Fibroblast of skin of abdomen (primary cell): ENCODE results near the gene PDCD7. TPM values are rescaled to one million over a fixed set of nuclear protein-coding genes. Genes with fewer than 3 reads are reported as not detected.
"Not testable (repeated sequence)": the region's sequence is repeated elsewhere in the genome, so short reads cannot be mapped to it uniquely, and the experiment has no call there.

Source experiments
- DNase-seq: peaks from one replicate; pipeline ENCODE4 v3.0.0-alpha.2; 2013
- polyA plus RNA-seq, 2 experiments: library from polyadenylated mRNA; unstranded; fragments of 120-200 nt; gene quantifications; one replicate each; pipeline ENCODE4 v1.2.1, GENCODE V29; 2013; ENCODE audit not compliant: insufficient read length in 2 of 2

PDCD7 gene
- 23.7 TPM for polyA plus RNA-seq (2013, experiment 1 of 2; ENCODE audit: insufficient read length)
- 24.8 TPM for polyA plus RNA-seq (2013, experiment 2 of 2; ENCODE audit: insufficient read length)

- peak; percentile 91 for DNase-seq
These were observed at the start of gene PDCD7 for GRCh38 chr15:65133548-65134200. TSS of gene PDCD7 (minus strand) at chr15:65133808. CDS start at chr15:65133781, 27 bp downstream.

GRCh38 chr15:65182538-65182937, 48.9 kb upstream of the PDCD7 start:
- no peak for DNase-seq

GRCh38 chr15:65181582-65182353, 48.2 kb upstream of the PDCD7 start:
- DNase-seq: not testable (repeated sequence)

- DNase-seq: no peak
These were observed 46.6 kb upstream of the PDCD7 start for GRCh38 chr15:65180167-65180566.

- DNase-seq: no peak
These were observed 44.3 kb upstream of the PDCD7 start for GRCh38 chr15:65177901-65178300.

- peak; percentile 34 for DNase-seq
These were observed 42.4 kb upstream of the PDCD7 start for GRCh38 chr15:65176056-65176455.

- no peak for DNase-seq
These were observed 41.9 kb upstream of the PDCD7 start for GRCh38 chr15:65175511-65175910.

GRCh38 chr15:65174509-65174908, 40.9 kb upstream of the PDCD7 start:
- no peak for DNase-seq

GRCh38 chr15:65172531-65172930, 38.9 kb upstream of the PDCD7 start:
- no peak for DNase-seq

- DNase-seq: no peak
These were observed 37.8 kb upstream of the PDCD7 start for GRCh38 chr15:65171428-65171827.

GRCh38 chr15:65165875-65166274, 32.3 kb upstream of the PDCD7 start:
- no peak for DNase-seq

- DNase-seq: no peak
These were observed 30.5 kb upstream of the PDCD7 start for GRCh38 chr15:65164139-65164538.

GRCh38 chr15:65163041-65163440, 29.4 kb upstream of the PDCD7 start:
- no peak for DNase-seq

GRCh38 chr15:65156692-65157091, 23.1 kb upstream of the PDCD7 start:
- no peak for DNase-seq

- no peak for DNase-seq
These were observed 21.1 kb upstream of the PDCD7 start for GRCh38 chr15:65154720-65155119.

- DNase-seq: no peak
These were observed 14.3 kb upstream of the PDCD7 start for GRCh38 chr15:65147902-65148301.

- DNase-seq: no peak
These were observed 12.8 kb upstream of the PDCD7 start for GRCh38 chr15:65146438-65146837.

- not testable (repeated sequence) for DNase-seq
These were observed 5.0 kb upstream of the PDCD7 start for GRCh38 chr15:65138631-65139030.

GRCh38 chr15:65137893-65138292, 4.3 kb upstream of the PDCD7 start:
- DNase-seq: not testable (repeated sequence)

- not testable (repeated sequence) for DNase-seq
These were observed 3.5 kb upstream of the PDCD7 start for GRCh38 chr15:65137089-65137488.

GRCh38 chr15:65134538-65134937, 930 bp upstream of the PDCD7 start:
- DNase-seq: no peak

GRCh38 chr15:65132878-65133547, 595 bp downstream of the PDCD7 start:
- DNase-seq: peak; percentile 13

- DNase-seq: no peak
These were observed 2.7 kb downstream of the PDCD7 start for GRCh38 chr15:65130941-65131340.
